H1 (cell line): Measurements from ENCODE around the gene IL31. TPM values are rescaled to one million over a fixed set of nuclear protein-coding genes. Genes with fewer than 3 reads are reported as not detected.

ENCODE experiments used
- CTCF ChIA-PET: fragments of 300-600 bp; sonication (Branson Sonifier 250); formaldehyde crosslinking; loops from one replicate; lab custom pipeline; 2021; ENCODE audit not compliant: partially characterized antibody; lab: Charles Lee
- POLR2A ChIA-PET: fragments of 300-600 bp; sonication (Branson Sonifier 250); formaldehyde crosslinking; loops from one replicate; lab custom pipeline; 2021; ENCODE audit warnings: inconsistent platforms; ENCODE audit not compliant: partially characterized antibody; lab: Charles Lee
- DNase-seq, 2 experiments: peaks; one replicate each; pipeline versions ENCODE4 v3.0.0 to v3.0.0-alpha.2; 2010 to 2022; ENCODE audit warnings: low spot score in 2 of 2, low read depth in 1 of 2, mixed read lengths in 1 of 2
- FAIRE-seq: peaks from 2 replicates; lab custom pipeline; 2011; peaks lifted over from hg19 to GRCh38; lab: Jason Lieb, UNC
- H2AFZ ChIP-seq: 2 replicates; pipeline ENCODE4 v1.8.1; 2012; ENCODE audit warnings: low read length, inconsistent platforms
- H2AK5ac ChIP-seq: 2 replicates; pipeline ENCODE4 v1.6.1; 2013; ENCODE audit warnings: low read depth, low read length
- H2BK120ac ChIP-seq: replicated peaks from 2 replicates; pipeline ENCODE3; 2013; ENCODE audit warnings: low read depth, low read length, inconsistent platforms
- H2BK12ac ChIP-seq: 2 replicates; pipeline ENCODE4 v1.6.1; 2013; ENCODE audit warnings: low read depth, low read length
- H2BK15ac ChIP-seq: 2 replicates; pipeline ENCODE4 v1.6.1; 2013; ENCODE audit warnings: low read length
- H2BK20ac ChIP-seq: 2 replicates; pipeline ENCODE4 v1.6.1; 2013; ENCODE audit warnings: low read length
- H2BK5ac ChIP-seq: 2 replicates; pipeline ENCODE4 v1.6.1; 2013; ENCODE audit warnings: low read depth, low read length
- H3K14ac ChIP-seq: 2 replicates; pipeline ENCODE4 v1.6.1; 2013; ENCODE audit warnings: inconsistent platforms; ENCODE audit not compliant: insufficient read length
- H3K18ac ChIP-seq: 2 replicates; pipeline ENCODE4 v1.6.1; 2013; ENCODE audit warnings: low read length; ENCODE audit errors: extremely low read depth
- H3K23ac ChIP-seq: 2 replicates; pipeline ENCODE4 v1.6.1; 2013; ENCODE audit warnings: inconsistent platforms; ENCODE audit not compliant: insufficient read length
- H3K23me2 ChIP-seq: 2 replicates; pipeline ENCODE4 v1.6.1; 2013; ENCODE audit warnings: low read depth, low read length
- H3K27ac ChIP-seq: 2 replicates; pipeline ENCODE4 v1.6.1; 2011; ENCODE audit warnings: low read depth, low read length, inconsistent platforms
- H3K27me3 ChIP-seq, 4 experiments: replicated peaks in 1 of 4; 1 replicate in 1 of 4; 2 replicates in 3 of 4; pipeline versions ENCODE4 v1.6.1 to v1.8.1; 2011 to 2013; ENCODE audit warnings: low read length in 3 of 4, mild to moderate bottlenecking in 3 of 4, inconsistent platforms in 2 of 4, mixed read lengths in 2 of 4, moderate library complexity in 1 of 4; ENCODE audit not compliant: control insufficient read depth in 3 of 4, insufficient read depth in 3 of 4; ENCODE audit errors: extremely low read depth in 1 of 4
- H3K36me3 ChIP-seq, 4 experiments: 2 replicates each; pipeline versions ENCODE4 v1.6.1 to v1.8.1; 2011 to 2013; ENCODE audit warnings: mild to moderate bottlenecking in 4 of 4, low read length in 3 of 4, moderate library complexity in 2 of 4, control low read depth in 1 of 4, inconsistent platforms in 1 of 4; ENCODE audit not compliant: insufficient read depth in 4 of 4, control insufficient read depth in 2 of 4
- H3K4ac ChIP-seq: replicated peaks from 2 replicates; pipeline ENCODE3; 2013; ENCODE audit warnings: low read length, low read depth, mixed read lengths, inconsistent platforms; ENCODE audit not compliant: insufficient read length
- H3K4me1 ChIP-seq, 4 experiments: replicated peaks in 1 of 4; 1 replicate in 1 of 4; 2 replicates in 3 of 4; pipeline versions ENCODE4 v1.6.1 to v1.8.1; 2011 to 2013; ENCODE audit warnings: low read length in 3 of 4, inconsistent platforms in 2 of 4, mixed read lengths in 1 of 4; ENCODE audit not compliant: insufficient read depth in 4 of 4, control insufficient read depth in 3 of 4
- H3K4me2 ChIP-seq, 2 experiments: 2 replicates each; pipeline versions ENCODE4 v1.6.1 to v1.8.1; 2011 to 2013; ENCODE audit warnings: low read depth in 2 of 2, low read length in 2 of 2, control low read depth in 1 of 2, inconsistent platforms in 1 of 2, mild to moderate bottlenecking in 1 of 2; ENCODE audit not compliant: insufficient read depth in 1 of 2
- H3K4me3 ChIP-seq, 4 experiments: fragments of 200-600, 300-600 bp in 1 of 4; sonication (generic), shearing (Covaris generic), sonication (Bioruptor Twin) in 1 of 4; 2 replicates each; pipeline versions ENCODE4 v1.5.1 to v1.8.1; 2011 to 2016; ENCODE audit warnings: low read length in 4 of 4, low read depth in 3 of 4, control low read depth in 2 of 4, inconsistent platforms in 2 of 4, mild to moderate bottlenecking in 2 of 4, mixed read lengths in 1 of 4, moderate library complexity in 1 of 4; ENCODE audit not compliant: insufficient read depth in 2 of 4; ENCODE audit errors: extremely low read depth in 1 of 4
- H3K56ac ChIP-seq: replicated peaks from 2 replicates; pipeline ENCODE3; 2013; ENCODE audit warnings: low read depth, mild to moderate bottlenecking, mixed read lengths, low read length, inconsistent platforms; ENCODE audit not compliant: insufficient read length
- H3K79me1 ChIP-seq: 2 replicates; pipeline ENCODE4 v1.6.1; 2013; ENCODE audit warnings: low read depth, low read length, control low read depth
- H3K79me2 ChIP-seq, 2 experiments: 2 replicates each; pipeline versions ENCODE4 v1.6.1 to v1.8.1; 2012 to 2013; ENCODE audit warnings: low read length in 2 of 2, mild to moderate bottlenecking in 2 of 2, inconsistent platforms in 1 of 2; ENCODE audit not compliant: insufficient read depth in 2 of 2, control insufficient read depth in 1 of 2
- H3K9ac ChIP-seq, 4 experiments: replicated peaks in 1 of 4; 1 replicate in 1 of 4; 2 replicates in 3 of 4; pipeline versions ENCODE4 v1.6.1 to v1.8.1; 2011 to 2013; ENCODE audit warnings: low read depth in 3 of 4, low read length in 3 of 4, control low read depth in 2 of 4, mild to moderate bottlenecking in 2 of 4, moderate library complexity in 2 of 4, inconsistent platforms in 1 of 4; ENCODE audit errors: extremely low read depth in 1 of 4
- H3K9me3 ChIP-seq, 2 experiments: 2 replicates each; pipeline versions ENCODE4 v1.6.1 to v1.8.1; 2012 to 2013; ENCODE audit warnings: mild to moderate bottlenecking in 2 of 2, moderate library complexity in 2 of 2, control low read depth in 1 of 2, inconsistent platforms in 1 of 2, low read depth in 1 of 2, low read length in 1 of 2, mixed read lengths in 1 of 2; ENCODE audit not compliant: insufficient read depth in 2 of 2
- H4K20me1 ChIP-seq, 2 experiments: replicated peaks in 1 of 2; 2 replicates each; pipeline versions ENCODE3 to v1.8.1; 2011 to 2013; ENCODE audit warnings: inconsistent platforms in 2 of 2, low read length in 2 of 2, mild to moderate bottlenecking in 1 of 2; ENCODE audit not compliant: insufficient read depth in 2 of 2, control insufficient read depth in 1 of 2
- H4K5ac ChIP-seq: 2 replicates; pipeline ENCODE4 v1.6.1; 2013; ENCODE audit warnings: low read length, low read depth, mixed read lengths, inconsistent platforms; ENCODE audit not compliant: insufficient read length
- H4K8ac ChIP-seq: 2 replicates; pipeline ENCODE4 v1.8.0; 2013; ENCODE audit warnings: mild to moderate bottlenecking, moderate library complexity, low read length, inconsistent platforms; ENCODE audit not compliant: insufficient read depth; ENCODE audit errors: extremely low read depth
- H4K91ac ChIP-seq: replicated peaks from 2 replicates; pipeline ENCODE3; 2013; ENCODE audit warnings: low read length, mixed read lengths, inconsistent platforms; ENCODE audit not compliant: insufficient read length
- CBX5 ChIP-seq: fragments of 300-800, 300-1000 bp; sonication (generic); IDR thresholded peaks from 2 replicates; pipeline ENCODE4 v1.7.1; 2016; ENCODE audit warnings: antibody characterized with exemption, low read length, low read depth
- EP300 ChIP-seq, 2 experiments: IDR thresholded peaks; 1 replicate in 1 of 2; 2 replicates in 1 of 2; pipeline ENCODE4 v1.6.1; 2011 to 2012; ENCODE audit warnings: low read depth in 2 of 2, low read length in 2 of 2, mild to moderate bottlenecking in 2 of 2, borderline replicate concordance in 1 of 2, inconsistent platforms in 1 of 2, moderate library complexity in 1 of 2
- GABPA ChIP-seq: IDR thresholded peaks from 2 replicates; pipeline ENCODE4 v1.6.1; 2011; ENCODE audit warnings: mild to moderate bottlenecking, low read length, moderate library complexity, borderline replicate concordance; ENCODE audit not compliant: insufficient read depth
- JUN ChIP-seq: IDR thresholded peaks from 2 replicates; pipeline ENCODE4 v1.6.1; 2011; ENCODE audit warnings: low read depth, mild to moderate bottlenecking, improper control_type of control experiment, low read length
- KDM1A ChIP-seq: fragments of 200-600, 300-600 bp; sonication (generic); IDR thresholded peaks from 2 replicates; pipeline ENCODE4 v1.7.1; 2016; ENCODE audit warnings: mild to moderate bottlenecking, low read length, borderline replicate concordance
- RBBP5 ChIP-seq: IDR thresholded peaks from 2 replicates; pipeline ENCODE4 v1.7.1; 2012; ENCODE audit warnings: low read depth, mild to moderate bottlenecking, inconsistent platforms, low read length, moderate library complexity, borderline replicate concordance
- WGBS, 2 experiments: shearing (Covaris generic) in 1 of 2; methylation state at CpG; one replicate each; pipeline versions ENCODE4 v1.1.6 to v1.1.7; 2013 to 2015; ENCODE audit warnings: low lambda C conversion rate in 2 of 2, mixed read lengths in 2 of 2, inconsistent platforms in 1 of 2, low coverage in 1 of 2, missing lambda C conversion rate in 1 of 2; ENCODE audit not compliant: insufficient replicate concordance in 2 of 2, insufficient coverage in 1 of 2, insufficient read length in 1 of 2; ENCODE audit errors: extremely low coverage in 1 of 2, missing lambda C conversion rate in 1 of 2; 5-methylcytosine and 5-hydroxymethylcytosine counted together
- polyA plus RNA-seq, 7 experiments: library from polyadenylated mRNA; depleted of rRNA in 3 of 7; stranded (reverse) in 5 of 7; unstranded in 2 of 7; fragments of >200 nt in 5 of 7; fragments of 200-250 nt in 2 of 7; gene quantifications; 1 replicate in 5 of 7; 2 replicates in 1 of 7; 4 replicates in 1 of 7; pipeline versions ENCODE4 v1.2.1 to v1.2.3, GENCODE V29; 2011 to 2013; ENCODE audit warnings: missing spikeins in 2 of 7, mixed read lengths in 2 of 7
- total RNA-seq: library from RNA; stranded (reverse); fragmentation: NEBNext Ultra II Directional; extraction: Animal tissue kit (Norgen Biotek cat#: 25700); gene quantifications from 2 replicates; pipeline ENCODE4 v1.2.1, GENCODE V29; 2021

The IL31 gene
- total and polyA plus RNA-seq, 2 of the 8 experiments (the other 6 are each of a cell fraction or from before 2014, with no cell fraction given), result not detected

- 93% methylated on average over 7 of the region's 7 CpGs; no CpG with 5 or more reads in 1 of the 2 experiments for WGBS, 2 experiments
Measured at GRCh38 chr12:122158700-122159285, 15.2 kb downstream of the IL31 start.

More at GRCh38 chr12:122158700-122159285, 15.2 kb downstream of the IL31 start:
- no peak overlapping the region for H4K91ac ChIP-seq
- H3K4me3 ChIP-seq, result no peak overlapping the region
- H3K9ac ChIP-seq, result no peak overlapping the region
- no peaks in the 10 kb centered on the region for H3K4me1 ChIP-seq
- DNase-seq, result no peak
- H3K18ac ChIP-seq, result no peak overlapping the region
- no peak overlapping the region for H2BK15ac ChIP-seq
- ChIA-PET POLR2A (interaction anchor here (1.3 kb wide), 1 partner anchor 11 kb away, joined by 4 read pairs; no protein-coding TSS in a partner anchor), CTCF (interaction anchor here (0.7 to 2.6 kb wide), 8 partner anchors 13 to 104 kb away, joined by 3 to 16 read pairs (median 5); no protein-coding TSS in a partner anchor)
- H3K36me3 ChIP-seq, result no peaks in the 10 kb centered on the region
- H4K8ac ChIP-seq, result no peak overlapping the region
- no peak overlapping the region for H2AK5ac ChIP-seq
- H2BK12ac ChIP-seq, result no peak overlapping the region
- no peak overlapping the region for H3K4ac ChIP-seq
- H3K79me1 ChIP-seq, result no peaks in the 10 kb centered on the region
- no peak overlapping the region for H2AFZ ChIP-seq
- H3K14ac ChIP-seq, result no peak overlapping the region
- TF ChIP-seq RBBP5, result no peak
- no peak for TF ChIP-seq EP300 (IDR thresholded peaks at IDR 0.05; ENCODE audit: borderline replicate concordance in 1 of 2, low read depth in 2 of 2, low read length in 2 of 2)
- no peak for TF ChIP-seq JUN
- TF ChIP-seq KDM1A, result no peak
- TF ChIP-seq GABPA, result no peak
- no peak for TF ChIP-seq CBX5
- no peak overlapping the region for H3K23ac ChIP-seq
- H3K79me2 ChIP-seq, result no peaks in the 10 kb centered on the region
- no peak overlapping the region for H2BK5ac ChIP-seq
- no peak overlapping the region for H3K56ac ChIP-seq
- no peaks in the 10 kb centered on the region for H3K23me2 ChIP-seq
- no peak for FAIRE-seq
- H4K5ac ChIP-seq, result no peak overlapping the region
- H3K27me3 ChIP-seq, result no peaks in the 10 kb centered on the region
- H2BK20ac ChIP-seq, result no peak overlapping the region
- no peaks in the 10 kb centered on the region for H3K9me3 ChIP-seq
- no peak overlapping the region for H3K4me2 ChIP-seq
- H2BK120ac ChIP-seq, result no peak overlapping the region
- no peak overlapping the region for H3K27ac ChIP-seq
- no peaks in the 10 kb centered on the region for H4K20me1 ChIP-seq
